Mononuclear cell (primary cell): ENCODE measurements around the gene GET4. TPM values are rescaled to one million over a fixed set of nuclear protein-coding genes. Genes with fewer than 3 reads are reported as not detected.

Experiments used
- H3K27me3 ChIP-seq: 2 replicates; pipeline ENCODE4 v1.6.0; 2011; ENCODE audit warnings: low read length, control low read depth; ENCODE audit not compliant: insufficient read depth
- H3K4me1 ChIP-seq: 2 replicates; pipeline ENCODE4 v1.5.1; 2011; ENCODE audit warnings: mild to moderate bottlenecking, low read length, control low read depth; ENCODE audit not compliant: insufficient read depth
- H3K4me3 ChIP-seq: 2 replicates; pipeline ENCODE4 v1.5.1; 2011; ENCODE audit warnings: mild to moderate bottlenecking, low read length, moderate library complexity
- H3K9me3 ChIP-seq: 2 replicates; pipeline ENCODE4 v1.5.1; 2011; ENCODE audit warnings: low read depth, mild to moderate bottlenecking, control low read depth, low read length
- total RNA-seq: library from RNA; depleted of rRNA; stranded (reverse); fragments of >200 nt; gene quantifications from one replicate; pipeline ENCODE4 v1.2.3, GENCODE V29; 2012

Gene GET4, protein sequence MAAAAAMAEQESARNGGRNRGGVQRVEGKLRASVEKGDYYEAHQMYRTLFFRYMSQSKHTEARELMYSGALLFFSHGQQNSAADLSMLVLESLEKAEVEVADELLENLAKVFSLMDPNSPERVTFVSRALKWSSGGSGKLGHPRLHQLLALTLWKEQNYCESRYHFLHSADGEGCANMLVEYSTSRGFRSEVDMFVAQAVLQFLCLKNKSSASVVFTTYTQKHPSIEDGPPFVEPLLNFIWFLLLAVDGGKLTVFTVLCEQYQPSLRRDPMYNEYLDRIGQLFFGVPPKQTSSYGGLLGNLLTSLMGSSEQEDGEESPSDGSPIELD
- total RNA-seq = 20.7 TPM

- Histone ChIP-seq H3K4me3 (peak within 1 kb of the TSS; percentile 77), H3K27me3 (no peaks in the 10 kb centered on the region), H3K4me1 (peaks cover 40% of the 10 kb centered on the region), H3K9me3 (no peaks in the 10 kb centered on the region)
These were observed at the start of gene GET4 for GRCh38 chr7:876077-876971. TSS of gene GET4 (plus strand) at chr7:876554. CDS start at chr7:876646, 92 bp downstream.

DNA sequence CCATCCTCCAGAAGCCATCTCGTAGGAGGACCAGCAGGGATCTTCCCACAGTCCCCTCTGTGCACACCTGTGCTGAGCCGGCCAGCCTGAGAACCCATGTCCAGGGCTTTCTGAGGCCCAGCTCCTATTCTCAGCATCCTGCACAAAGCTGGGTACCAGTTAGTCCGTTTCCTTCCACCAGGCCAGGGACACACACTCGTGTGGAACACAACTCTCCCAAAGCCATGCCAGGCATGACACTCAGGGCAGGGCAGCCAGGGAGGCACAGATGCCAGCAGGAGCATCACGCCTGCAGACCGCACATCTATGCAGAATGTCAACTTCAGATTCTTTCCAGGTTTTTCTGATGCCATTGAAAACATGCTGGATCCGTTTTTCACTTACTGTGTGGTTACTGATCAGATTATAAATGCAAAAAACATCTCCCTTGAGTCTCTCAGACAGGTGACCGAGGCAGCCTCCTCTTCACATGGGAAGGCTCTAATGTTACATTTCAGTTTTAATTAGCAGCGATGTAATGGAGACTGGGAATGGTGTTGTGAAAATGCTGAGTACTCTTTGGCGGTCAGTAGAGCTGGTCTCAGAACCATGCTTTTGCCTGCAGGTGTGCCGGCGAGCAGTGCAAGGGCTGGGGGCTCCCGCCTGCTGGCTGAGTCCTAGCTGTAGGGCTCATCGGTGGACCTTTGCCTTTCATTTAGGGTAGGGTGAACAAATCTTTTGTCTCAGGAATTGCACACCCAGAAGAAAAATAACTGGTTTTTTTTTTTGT lies 47.4 kb upstream of the GET4 start:
- no peak overlapping the region for H3K4me3 ChIP-seq
- no peaks in the 10 kb centered on the region for H3K9me3 ChIP-seq
- peaks cover 26% of the 10 kb centered on the region for H3K4me1 ChIP-seq
- no peaks in the 10 kb centered on the region for H3K27me3 ChIP-seq

DNA sequence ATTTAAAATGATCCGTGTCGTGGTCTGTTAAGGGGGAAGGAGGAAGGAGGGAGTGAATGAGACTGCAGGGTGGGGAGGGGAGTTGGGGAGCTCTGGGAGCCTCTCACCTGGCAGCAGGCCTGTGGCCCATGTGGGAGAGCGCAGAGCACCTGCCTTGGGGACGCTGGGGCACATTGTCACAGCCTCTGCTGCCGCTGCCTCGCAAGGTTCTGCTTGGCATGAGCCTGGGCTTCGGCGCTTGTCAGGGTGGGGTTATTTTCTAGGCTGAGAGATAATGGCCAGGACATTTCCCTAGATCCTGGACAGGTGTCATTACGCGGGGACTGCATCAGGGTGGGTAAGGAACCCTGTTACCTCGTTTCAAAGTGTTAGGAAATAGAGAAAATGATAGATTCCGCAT lies 46.3 kb upstream of the GET4 start:
- Histone ChIP-seq H3K27me3 (no peaks in the 10 kb centered on the region), H3K4me1 (peaks cover 26% of the 10 kb centered on the region), H3K9me3 (no peaks in the 10 kb centered on the region), H3K4me3 (no peak overlapping the region)

GRCh38 chr7:831596-832166 lies 44.7 kb upstream of the GET4 start:
- H3K4me3 ChIP-seq = no peak overlapping the region
- H3K9me3 ChIP-seq = no peaks in the 10 kb centered on the region
- peaks cover 26% of the 10 kb centered on the region for H3K4me1 ChIP-seq
- no peaks in the 10 kb centered on the region for H3K27me3 ChIP-seq

- Histone ChIP-seq H3K4me1 (peaks cover 26% of the 10 kb centered on the region), H3K4me3 (no peak within 1 kb of the TSS), H3K9me3 (no peaks in the 10 kb centered on the region), H3K27me3 (no peaks in the 10 kb centered on the region)
These were observed 44.0 kb upstream of the GET4 start, which contains the start of gene SUN1 for GRCh38 chr7:832167-832967. TSS of gene SUN1 (plus strand) at chr7:832476. CDS start at chr7:832525, 49 bp downstream.

GRCh38 chr7:832968-833424 lies 43.4 kb upstream of the GET4 start:
- no peak overlapping the region for H3K4me3 ChIP-seq
- H3K9me3 ChIP-seq = no peaks in the 10 kb centered on the region
- peaks cover 26% of the 10 kb centered on the region for H3K4me1 ChIP-seq
- H3K27me3 ChIP-seq = no peaks in the 10 kb centered on the region

- Histone ChIP-seq H3K4me1 (peaks cover 26% of the 10 kb centered on the region), H3K9me3 (no peaks in the 10 kb centered on the region), H3K27me3 (no peaks in the 10 kb centered on the region), H3K4me3 (no peak overlapping the region)
These were observed 42.6 kb upstream of the GET4 start for GRCh38 chr7:833601-834258.

GRCh38 chr7:834277-834676 lies 42.1 kb upstream of the GET4 start:
- Histone ChIP-seq H3K27me3 (no peaks in the 10 kb centered on the region), H3K4me1 (peaks cover 26% of the 10 kb centered on the region)

DNA sequence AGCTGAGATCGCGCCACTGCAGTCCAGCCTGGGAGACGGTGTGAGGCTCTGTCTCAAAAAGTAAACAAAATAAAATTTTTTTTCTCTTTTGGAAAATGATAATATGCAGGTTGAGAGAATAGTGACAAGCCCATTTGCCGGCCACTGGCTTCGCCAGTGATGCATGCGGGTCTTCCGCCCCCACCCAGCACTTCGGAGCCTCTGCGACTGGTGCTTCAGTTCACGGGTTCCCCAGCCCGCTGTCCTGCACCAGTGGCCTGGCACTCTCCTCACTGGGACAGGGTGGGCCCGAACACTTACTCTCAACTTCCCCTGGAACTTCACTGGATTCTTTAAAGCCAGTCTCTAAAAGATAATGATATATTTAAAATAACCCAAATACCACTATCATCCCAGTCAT lies 41.3 kb upstream of the GET4 start:
- H3K9me3 ChIP-seq = no peaks in the 10 kb centered on the region

More at GRCh38 chr7:834277-834676, 42.1 kb upstream of the GET4 start:
- H3K9me3 ChIP-seq = no peaks in the 10 kb centered on the region
- no peak overlapping the region for H3K4me3 ChIP-seq

GRCh38 chr7:835485-836401 lies 40.6 kb upstream of the GET4 start:
- Histone ChIP-seq H3K4me1 (peaks cover 22% of the 10 kb centered on the region), H3K4me3 (no peak overlapping the region), H3K9me3 (no peaks in the 10 kb centered on the region), H3K27me3 (no peaks in the 10 kb centered on the region)

More for the DNA sequence above, 41.3 kb upstream of the GET4 start:
- Histone ChIP-seq H3K4me1 (peaks cover 26% of the 10 kb centered on the region), H3K4me3 (no peak overlapping the region), H3K27me3 (no peaks in the 10 kb centered on the region)

GRCh38 chr7:836429-836828 lies 39.9 kb upstream of the GET4 start:
- no peaks in the 10 kb centered on the region for H3K9me3 ChIP-seq
- H3K4me1 ChIP-seq = peaks cover 15% of the 10 kb centered on the region
- no peaks in the 10 kb centered on the region for H3K27me3 ChIP-seq
- no peak overlapping the region for H3K4me3 ChIP-seq

GRCh38 chr7:837001-837400 lies 39.4 kb upstream of the GET4 start:
- Histone ChIP-seq H3K4me1 (peaks cover 10% of the 10 kb centered on the region), H3K4me3 (no peak overlapping the region), H3K27me3 (no peaks in the 10 kb centered on the region), H3K9me3 (no peaks in the 10 kb centered on the region)
